CD8-positive, alpha-beta memory T cell (primary cell): ENCODE results near the gene PI4KB. TPM values are rescaled to one million over a fixed set of nuclear protein-coding genes. Genes with fewer than 3 reads are reported as not detected.

ENCODE experiments used
- CTCF ChIA-PET: fragments of 350-600 bp; sonication (Branson Sonifier 250); formaldehyde crosslinking; loops from one replicate; lab custom pipeline; 2021; ENCODE audit warnings: antibody characterized with exemption; lab: Charles Lee
- POLR2A ChIA-PET: fragments of 350-600 bp; sonication (Branson Sonifier 250); formaldehyde crosslinking; loops from one replicate; lab custom pipeline; 2021; ENCODE audit warnings: antibody characterized with exemption; lab: Charles Lee
- DNase-seq, 5 donors: peaks; one replicate each; pipeline versions ENCODE4 v3.0.0 to v3.0.0-alpha.2; 2020 to 2022; ENCODE audit warnings: mixed read lengths in 1 of 5
- H3K27ac ChIP-seq: one replicate; pipeline ENCODE4 v1.7.0; 2013; ENCODE audit warnings: low read depth, mild to moderate bottlenecking, low read length, moderate library complexity
- H3K27me3 ChIP-seq: 2 replicates; pipeline ENCODE4 v1.7.0; 2013; ENCODE audit warnings: low read length, mild to moderate bottlenecking; ENCODE audit not compliant: insufficient read depth, poor library complexity, severe bottlenecking
- H3K36me3 ChIP-seq: 2 replicates; pipeline ENCODE4 v1.7.0; 2013; ENCODE audit warnings: mild to moderate bottlenecking, low read length, moderate library complexity; ENCODE audit not compliant: insufficient read depth
- H3K4me1 ChIP-seq: 2 replicates; pipeline ENCODE4 v1.7.0; 2013; ENCODE audit warnings: mild to moderate bottlenecking, low read length, moderate library complexity; ENCODE audit not compliant: insufficient read depth
- H3K4me3 ChIP-seq: 2 replicates; pipeline ENCODE4 v1.7.0; 2013; ENCODE audit warnings: mild to moderate bottlenecking, low read length
- H3K9me3 ChIP-seq: 2 replicates; pipeline ENCODE4 v1.7.0; 2013; ENCODE audit warnings: mild to moderate bottlenecking, low read length
- H3K27ac Mint-ChIP-seq, 8 donors: one replicate each; pipeline ENCODE4 v1.8.0; 2020 to 2021; ENCODE audit warnings: mixed read lengths in 8 of 8, mild to moderate bottlenecking in 6 of 8, inconsistent platforms in 3 of 8, moderate library complexity in 3 of 8
- H3K27me3 Mint-ChIP-seq, 2 donors: one replicate each; pipeline ENCODE4 v1.8.0; 2020 to 2021; ENCODE audit warnings: mixed read lengths in 2 of 2, mild to moderate bottlenecking in 1 of 2, moderate library complexity in 1 of 2
- H3K36me3 Mint-ChIP-seq, 3 donors: one replicate each; pipeline ENCODE4 v1.8.0; 2020 to 2021; ENCODE audit warnings: mixed read lengths in 3 of 3, inconsistent platforms in 1 of 3, mild to moderate bottlenecking in 1 of 3
- H3K4me1 Mint-ChIP-seq, 3 donors: one replicate each; pipeline ENCODE4 v1.8.0; 2020 to 2021; ENCODE audit warnings: mixed read lengths in 3 of 3, inconsistent platforms in 1 of 3, mild to moderate bottlenecking in 1 of 3
- H3K4me3 Mint-ChIP-seq, 7 donors: one replicate each; pipeline ENCODE4 v1.8.0; 2020 to 2021; ENCODE audit warnings: mixed read lengths in 7 of 7, mild to moderate bottlenecking in 6 of 7, moderate library complexity in 4 of 7, inconsistent platforms in 2 of 7
- H3K9me3 Mint-ChIP-seq, 5 donors: one replicate each; pipeline ENCODE4 v1.8.0; 2020 to 2022; ENCODE audit warnings: mixed read lengths in 5 of 5, mild to moderate bottlenecking in 3 of 5, moderate library complexity in 2 of 5, inconsistent platforms in 1 of 5
- polyA plus RNA-seq: library from polyadenylated mRNA; unstranded; fragments of 300-500 nt; fragmentation: Illumina TruSeq; gene quantifications from one replicate; pipeline ENCODE4 v1.2.3, GENCODE V29; 2021
- total RNA-seq, 2 experiments: library from RNA; stranded (reverse); gene quantifications; one replicate each; pipeline ENCODE4 v1.2.3, GENCODE V29; 2021

PI4KB gene
- total and polyA plus RNA-seq, 3 experiments from 2014 or later: 59.9 to 67.5 (median 65.5) TPM

GRCh38 chr1:151368393-151369301 is 41.4 kb upstream of the PI4KB start:
- no peaks in the 10 kb centered on the region for H3K4me1 ChIP-seq
- H3K9me3 ChIP-seq: no peaks in the 10 kb centered on the region
- H3K27ac ChIP-seq: no peak overlapping the region
- H3K36me3 ChIP-seq: no peaks in the 10 kb centered on the region
- H3K36me3 Mint-ChIP-seq: peaks cover 0 to under 1% (median 0%) of the 10 kb centered on the region in 3 donors
- H3K4me1 Mint-ChIP-seq: no peaks in the 10 kb centered on the region
- ChIA-PET CTCF (no interaction called here), POLR2A (no interaction called here)
- no peaks in the 10 kb centered on the region for H3K27me3 ChIP-seq
- H3K27ac Mint-ChIP-seq: peak overlapping the region in 1 of 8 donors; percentile 41
- peaks cover 0 to under 1% (median 0%) of the 10 kb centered on the region in 5 donors for H3K9me3 Mint-ChIP-seq
- no peak overlapping the region for H3K4me3 Mint-ChIP-seq
- DNase-seq: no peak
- H3K4me3 ChIP-seq: no peak overlapping the region
- no peaks in the 10 kb centered on the region for H3K27me3 Mint-ChIP-seq

- no peak overlapping the region for H3K4me3 Mint-ChIP-seq
- Histone ChIP-seq H3K27ac (no peak overlapping the region), H3K36me3 (no peaks in the 10 kb centered on the region), H3K4me1 (no peaks in the 10 kb centered on the region), H3K9me3 (no peaks in the 10 kb centered on the region), H3K4me3 (no peak overlapping the region), H3K27me3 (no peaks in the 10 kb centered on the region)
- no peaks in the 10 kb centered on the region for H3K4me1 Mint-ChIP-seq
- H3K9me3 Mint-ChIP-seq: peaks cover 0 to 2% (median 0%) of the 10 kb centered on the region in 5 donors
- H3K27ac Mint-ChIP-seq: peak overlapping the region in 1 of 8 donors; percentile 41
- H3K27me3 Mint-ChIP-seq: no peaks in the 10 kb centered on the region
- no peak for DNase-seq
- ChIA-PET POLR2A (no interaction called here), CTCF (no interaction called here)
- H3K36me3 Mint-ChIP-seq: peaks cover 0 to 5% (median 2%) of the 10 kb centered on the region in 3 donors
Measured at GRCh38 chr1:151367658-151368392, 40.6 kb upstream of the PI4KB start.

GRCh38 chr1:151364996-151365395 is 37.8 kb upstream of the PI4KB start:
- Histone ChIP-seq H3K4me3 (no peak overlapping the region), H3K36me3 (no peaks in the 10 kb centered on the region), H3K4me1 (no peaks in the 10 kb centered on the region), H3K27ac (no peak overlapping the region), H3K9me3 (no peaks in the 10 kb centered on the region), H3K27me3 (no peaks in the 10 kb centered on the region)
- Mint-ChIP-seq H3K4me3 (no peak overlapping the region), H3K27me3 (peaks cover 0 to 2% of the 10 kb centered on the region in 2 donors), H3K36me3 (peaks cover 0 to 17% (median 2%) of the 10 kb centered on the region in 3 donors), H3K4me1 (no peaks in the 10 kb centered on the region), H3K9me3 (peaks cover 0 to 4% (median 0%) of the 10 kb centered on the region in 5 donors), H3K27ac (no peak overlapping the region)
- no peak for DNase-seq
- ChIA-PET CTCF (interaction anchor here (0.7 kb wide), 1 partner anchor 20 kb away, joined by 3 read pairs; no protein-coding TSS in a partner anchor), POLR2A (no interaction called here)

- Histone ChIP-seq H3K27me3 (no peaks in the 10 kb centered on the region), H3K36me3 (no peaks in the 10 kb centered on the region), H3K9me3 (no peaks in the 10 kb centered on the region), H3K4me1 (no peaks in the 10 kb centered on the region), H3K27ac (no peak overlapping the region), H3K4me3 (no peak overlapping the region)
- no peaks in the 10 kb centered on the region for H3K4me1 Mint-ChIP-seq
- CTCF ChIA-PET: no interaction called here
- no peak overlapping the region for H3K4me3 Mint-ChIP-seq
- H3K27me3 Mint-ChIP-seq: peaks cover 0 to 2% of the 10 kb centered on the region in 2 donors
- no peak for DNase-seq
- peaks cover 0 to 17% (median 2%) of the 10 kb centered on the region in 3 donors for H3K36me3 Mint-ChIP-seq
- H3K27ac Mint-ChIP-seq: no peak overlapping the region
- POLR2A ChIA-PET: no interaction called here
- H3K9me3 Mint-ChIP-seq: peaks cover 0 to 4% (median 0%) of the 10 kb centered on the region in 5 donors
Measured at GRCh38 chr1:151362308-151363155, 35.3 kb upstream of the PI4KB start.

GRCh38 chr1:151361883-151362282 is 34.7 kb upstream of the PI4KB start:
- ChIA-PET CTCF (no interaction called here), POLR2A (no interaction called here)
- peaks cover 0 to 2% of the 10 kb centered on the region in 2 donors for H3K27me3 Mint-ChIP-seq
- no peaks in the 10 kb centered on the region for H3K4me1 Mint-ChIP-seq
- no peak overlapping the region for H3K4me3 ChIP-seq
- no peaks in the 10 kb centered on the region for H3K36me3 ChIP-seq
- no peaks in the 10 kb centered on the region for H3K27me3 ChIP-seq
- no peak overlapping the region for H3K27ac ChIP-seq
- H3K4me3 Mint-ChIP-seq: no peak overlapping the region
- no peak for DNase-seq
- no peaks in the 10 kb centered on the region for H3K9me3 ChIP-seq
- peaks cover 0 to 17% (median 2%) of the 10 kb centered on the region in 3 donors for H3K36me3 Mint-ChIP-seq
- H3K9me3 Mint-ChIP-seq: peaks cover 0 to 4% (median 0%) of the 10 kb centered on the region in 5 donors
- no peak overlapping the region for H3K27ac Mint-ChIP-seq
- no peaks in the 10 kb centered on the region for H3K4me1 ChIP-seq

GRCh38 chr1:151356696-151357095 is 29.5 kb upstream of the PI4KB start:
- Histone ChIP-seq H3K4me3 (no peak overlapping the region), H3K36me3 (no peaks in the 10 kb centered on the region), H3K27me3 (no peaks in the 10 kb centered on the region), H3K27ac (no peak overlapping the region), H3K4me1 (no peaks in the 10 kb centered on the region), H3K9me3 (no peaks in the 10 kb centered on the region)
- Mint-ChIP-seq H3K36me3 (peaks cover 0 to 8% (median 0%) of the 10 kb centered on the region in 3 donors), H3K27me3 (peaks cover 0 to 1% of the 10 kb centered on the region in 2 donors), H3K4me3 (no peak overlapping the region), H3K9me3 (peaks cover 0 to 3% (median 0%) of the 10 kb centered on the region in 5 donors), H3K27ac (peak overlapping the region in 1 of 8 donors; percentile 12), H3K4me1 (no peaks in the 10 kb centered on the region)
- POLR2A ChIA-PET: no interaction called here
- CTCF ChIA-PET: interaction anchor here (1.2 kb wide), 1 partner anchor 16 kb away, joined by 3 read pairs; no protein-coding TSS in a partner anchor
- no peak for DNase-seq

GRCh38 chr1:151352021-151352718 is 25.0 kb upstream of the PI4KB start:
- Mint-ChIP-seq H3K4me1 (peaks cover 8 to 11% (median 9%) of the 10 kb centered on the region in 3 donors), H3K4me3 (peak overlapping the region in 1 of 7 donors; percentile 15), H3K27me3 (peaks cover 0 to 2% of the 10 kb centered on the region in 2 donors), H3K9me3 (peaks cover 0 to 3% (median 0%) of the 10 kb centered on the region in 5 donors), H3K27ac (peak overlapping the region in 2 of 8 donors; percentile 14 to 29), H3K36me3 (peaks cover 0 to 3% (median 0%) of the 10 kb centered on the region in 3 donors)
- no peak for DNase-seq
- H3K27ac ChIP-seq: no peak overlapping the region
- no peaks in the 10 kb centered on the region for H3K27me3 ChIP-seq
- POLR2A ChIA-PET: interaction anchor here (0.5 kb wide), 1 partner anchor 47 kb away, joined by 5 read pairs; the partner anchor contains the start of gene PSMB4
- peaks cover 5% of the 10 kb centered on the region for H3K4me1 ChIP-seq
- no peaks in the 10 kb centered on the region for H3K36me3 ChIP-seq
- H3K4me3 ChIP-seq: no peak overlapping the region
- no peaks in the 10 kb centered on the region for H3K9me3 ChIP-seq
- CTCF ChIA-PET: interaction anchor here (2.4 kb wide), 1 partner anchor 11 kb away, joined by 9 read pairs; no protein-coding TSS in a partner anchor
